H1 (cell line): ENCODE data around the gene OLFM2. TPM values are rescaled to one million over a fixed set of nuclear protein-coding genes. Genes with fewer than 3 reads are reported as not detected.

Experiments
- CTCF ChIA-PET: fragments of 300-600 bp; sonication (Branson Sonifier 250); formaldehyde crosslinking; loops from one replicate; lab custom pipeline; 2021; ENCODE audit not compliant: partially characterized antibody; lab: Charles Lee
- POLR2A ChIA-PET: fragments of 300-600 bp; sonication (Branson Sonifier 250); formaldehyde crosslinking; loops from one replicate; lab custom pipeline; 2021; ENCODE audit warnings: inconsistent platforms; ENCODE audit not compliant: partially characterized antibody; lab: Charles Lee
- DNase-seq, 2 experiments: peaks; one replicate each; pipeline versions ENCODE4 v3.0.0 to v3.0.0-alpha.2; 2010 to 2022; ENCODE audit warnings: low spot score in 2 of 2, low read depth in 1 of 2, mixed read lengths in 1 of 2
- FAIRE-seq: peaks from 2 replicates; lab custom pipeline; 2011; peaks lifted over from hg19 to GRCh38; lab: Jason Lieb, UNC
- H2AFZ ChIP-seq: 2 replicates; pipeline ENCODE4 v1.8.1; 2012; ENCODE audit warnings: low read length, inconsistent platforms
- H2AK5ac ChIP-seq: 2 replicates; pipeline ENCODE4 v1.6.1; 2013; ENCODE audit warnings: low read depth, low read length
- H2BK120ac ChIP-seq: replicated peaks from 2 replicates; pipeline ENCODE3; 2013; ENCODE audit warnings: low read depth, low read length, inconsistent platforms
- H2BK12ac ChIP-seq: 2 replicates; pipeline ENCODE4 v1.6.1; 2013; ENCODE audit warnings: low read depth, low read length
- H2BK15ac ChIP-seq: 2 replicates; pipeline ENCODE4 v1.6.1; 2013; ENCODE audit warnings: low read length
- H2BK20ac ChIP-seq: 2 replicates; pipeline ENCODE4 v1.6.1; 2013; ENCODE audit warnings: low read length
- H2BK5ac ChIP-seq: 2 replicates; pipeline ENCODE4 v1.6.1; 2013; ENCODE audit warnings: low read depth, low read length
- H3K14ac ChIP-seq: 2 replicates; pipeline ENCODE4 v1.6.1; 2013; ENCODE audit warnings: inconsistent platforms; ENCODE audit not compliant: insufficient read length
- H3K18ac ChIP-seq: 2 replicates; pipeline ENCODE4 v1.6.1; 2013; ENCODE audit warnings: low read length; ENCODE audit errors: extremely low read depth
- H3K23ac ChIP-seq: 2 replicates; pipeline ENCODE4 v1.6.1; 2013; ENCODE audit warnings: inconsistent platforms; ENCODE audit not compliant: insufficient read length
- H3K23me2 ChIP-seq: 2 replicates; pipeline ENCODE4 v1.6.1; 2013; ENCODE audit warnings: low read depth, low read length
- H3K27ac ChIP-seq: 2 replicates; pipeline ENCODE4 v1.6.1; 2011; ENCODE audit warnings: low read depth, low read length, inconsistent platforms
- H3K27me3 ChIP-seq, 4 experiments: replicated peaks in 1 of 4; 1 replicate in 1 of 4; 2 replicates in 3 of 4; pipeline versions ENCODE4 v1.6.1 to v1.8.1; 2011 to 2013; ENCODE audit warnings: low read length in 3 of 4, mild to moderate bottlenecking in 3 of 4, inconsistent platforms in 2 of 4, mixed read lengths in 2 of 4, moderate library complexity in 1 of 4; ENCODE audit not compliant: control insufficient read depth in 3 of 4, insufficient read depth in 3 of 4; ENCODE audit errors: extremely low read depth in 1 of 4
- H3K36me3 ChIP-seq, 4 experiments: 2 replicates each; pipeline versions ENCODE4 v1.6.1 to v1.8.1; 2011 to 2013; ENCODE audit warnings: mild to moderate bottlenecking in 4 of 4, low read length in 3 of 4, moderate library complexity in 2 of 4, control low read depth in 1 of 4, inconsistent platforms in 1 of 4; ENCODE audit not compliant: insufficient read depth in 4 of 4, control insufficient read depth in 2 of 4
- H3K4ac ChIP-seq: replicated peaks from 2 replicates; pipeline ENCODE3; 2013; ENCODE audit warnings: low read length, low read depth, mixed read lengths, inconsistent platforms; ENCODE audit not compliant: insufficient read length
- H3K4me1 ChIP-seq, 4 experiments: replicated peaks in 1 of 4; 1 replicate in 1 of 4; 2 replicates in 3 of 4; pipeline versions ENCODE4 v1.6.1 to v1.8.1; 2011 to 2013; ENCODE audit warnings: low read length in 3 of 4, inconsistent platforms in 2 of 4, mixed read lengths in 1 of 4; ENCODE audit not compliant: insufficient read depth in 4 of 4, control insufficient read depth in 3 of 4
- H3K4me2 ChIP-seq, 2 experiments: 2 replicates each; pipeline versions ENCODE4 v1.6.1 to v1.8.1; 2011 to 2013; ENCODE audit warnings: low read depth in 2 of 2, low read length in 2 of 2, control low read depth in 1 of 2, inconsistent platforms in 1 of 2, mild to moderate bottlenecking in 1 of 2; ENCODE audit not compliant: insufficient read depth in 1 of 2
- H3K4me3 ChIP-seq, 4 experiments: fragments of 200-600, 300-600 bp in 1 of 4; sonication (generic), shearing (Covaris generic), sonication (Bioruptor Twin) in 1 of 4; 2 replicates each; pipeline versions ENCODE4 v1.5.1 to v1.8.1; 2011 to 2016; ENCODE audit warnings: low read length in 4 of 4, low read depth in 3 of 4, control low read depth in 2 of 4, inconsistent platforms in 2 of 4, mild to moderate bottlenecking in 2 of 4, mixed read lengths in 1 of 4, moderate library complexity in 1 of 4; ENCODE audit not compliant: insufficient read depth in 2 of 4; ENCODE audit errors: extremely low read depth in 1 of 4
- H3K56ac ChIP-seq: replicated peaks from 2 replicates; pipeline ENCODE3; 2013; ENCODE audit warnings: low read depth, mild to moderate bottlenecking, mixed read lengths, low read length, inconsistent platforms; ENCODE audit not compliant: insufficient read length
- H3K79me1 ChIP-seq: 2 replicates; pipeline ENCODE4 v1.6.1; 2013; ENCODE audit warnings: low read depth, low read length, control low read depth
- H3K79me2 ChIP-seq, 2 experiments: 2 replicates each; pipeline versions ENCODE4 v1.6.1 to v1.8.1; 2012 to 2013; ENCODE audit warnings: low read length in 2 of 2, mild to moderate bottlenecking in 2 of 2, inconsistent platforms in 1 of 2; ENCODE audit not compliant: insufficient read depth in 2 of 2, control insufficient read depth in 1 of 2
- H3K9ac ChIP-seq, 4 experiments: replicated peaks in 1 of 4; 1 replicate in 1 of 4; 2 replicates in 3 of 4; pipeline versions ENCODE4 v1.6.1 to v1.8.1; 2011 to 2013; ENCODE audit warnings: low read depth in 3 of 4, low read length in 3 of 4, control low read depth in 2 of 4, mild to moderate bottlenecking in 2 of 4, moderate library complexity in 2 of 4, inconsistent platforms in 1 of 4; ENCODE audit errors: extremely low read depth in 1 of 4
- H3K9me3 ChIP-seq, 2 experiments: 2 replicates each; pipeline versions ENCODE4 v1.6.1 to v1.8.1; 2012 to 2013; ENCODE audit warnings: mild to moderate bottlenecking in 2 of 2, moderate library complexity in 2 of 2, control low read depth in 1 of 2, inconsistent platforms in 1 of 2, low read depth in 1 of 2, low read length in 1 of 2, mixed read lengths in 1 of 2; ENCODE audit not compliant: insufficient read depth in 2 of 2
- H4K20me1 ChIP-seq, 2 experiments: replicated peaks in 1 of 2; 2 replicates each; pipeline versions ENCODE3 to v1.8.1; 2011 to 2013; ENCODE audit warnings: inconsistent platforms in 2 of 2, low read length in 2 of 2, mild to moderate bottlenecking in 1 of 2; ENCODE audit not compliant: insufficient read depth in 2 of 2, control insufficient read depth in 1 of 2
- H4K5ac ChIP-seq: 2 replicates; pipeline ENCODE4 v1.6.1; 2013; ENCODE audit warnings: low read length, low read depth, mixed read lengths, inconsistent platforms; ENCODE audit not compliant: insufficient read length
- H4K8ac ChIP-seq: 2 replicates; pipeline ENCODE4 v1.8.0; 2013; ENCODE audit warnings: mild to moderate bottlenecking, moderate library complexity, low read length, inconsistent platforms; ENCODE audit not compliant: insufficient read depth; ENCODE audit errors: extremely low read depth
- H4K91ac ChIP-seq: replicated peaks from 2 replicates; pipeline ENCODE3; 2013; ENCODE audit warnings: low read length, mixed read lengths, inconsistent platforms; ENCODE audit not compliant: insufficient read length
- CBX8 ChIP-seq: fragments of 300-800, 300-1000 bp; sonication (generic); IDR thresholded peaks from 2 replicates; pipeline ENCODE4 v1.7.1; 2016; ENCODE audit warnings: low read depth, low read length, borderline replicate concordance
- KDM1A ChIP-seq: fragments of 200-600, 300-600 bp; sonication (generic); IDR thresholded peaks from 2 replicates; pipeline ENCODE4 v1.7.1; 2016; ENCODE audit warnings: mild to moderate bottlenecking, low read length, borderline replicate concordance
- MAFK ChIP-seq: IDR thresholded peaks from 2 replicates; pipeline ENCODE4 v1.6.1; 2012; ENCODE audit warnings: low read depth, mild to moderate bottlenecking, improper control_type of control experiment, low read length
- POU5F1 ChIP-seq: IDR thresholded peaks from 2 replicates; pipeline ENCODE4 v1.6.1; 2011; ENCODE audit warnings: low read depth, mild to moderate bottlenecking, low read length, moderate library complexity
- TAF7 ChIP-seq: optimal IDR thresholded peaks from 2 replicates; pipeline ENCODE3; 2011; ENCODE audit warnings: low read depth, mild to moderate bottlenecking, inconsistent platforms, low read length, moderate library complexity, borderline replicate concordance
- TBP ChIP-seq: IDR thresholded peaks from 2 replicates; pipeline ENCODE4 v1.6.1; 2011; ENCODE audit warnings: low read depth, low read length, improper control_type of control experiment
- WGBS, 2 experiments: shearing (Covaris generic) in 1 of 2; methylation state at CpG; one replicate each; pipeline versions ENCODE4 v1.1.6 to v1.1.7; 2013 to 2015; ENCODE audit warnings: low lambda C conversion rate in 2 of 2, mixed read lengths in 2 of 2, inconsistent platforms in 1 of 2, low coverage in 1 of 2, missing lambda C conversion rate in 1 of 2; ENCODE audit not compliant: insufficient replicate concordance in 2 of 2, insufficient coverage in 1 of 2, insufficient read length in 1 of 2; ENCODE audit errors: extremely low coverage in 1 of 2, missing lambda C conversion rate in 1 of 2; 5-methylcytosine and 5-hydroxymethylcytosine counted together
- polyA plus RNA-seq, 7 experiments: library from polyadenylated mRNA; depleted of rRNA in 3 of 7; stranded (reverse) in 5 of 7; unstranded in 2 of 7; fragments of >200 nt in 5 of 7; fragments of 200-250 nt in 2 of 7; gene quantifications; 1 replicate in 5 of 7; 2 replicates in 1 of 7; 4 replicates in 1 of 7; pipeline versions ENCODE4 v1.2.1 to v1.2.3, GENCODE V29; 2011 to 2013; ENCODE audit warnings: missing spikeins in 2 of 7, mixed read lengths in 2 of 7
- total RNA-seq: library from RNA; stranded (reverse); fragmentation: NEBNext Ultra II Directional; extraction: Animal tissue kit (Norgen Biotek cat#: 25700); gene quantifications from 2 replicates; pipeline ENCODE4 v1.2.1, GENCODE V29; 2021

The OLFM2 gene
- total and polyA plus RNA-seq, 2 of the 8 experiments (the other 6 are each of a cell fraction or from before 2014, with no cell fraction given) = 68.2 to 151 TPM

DNA sequence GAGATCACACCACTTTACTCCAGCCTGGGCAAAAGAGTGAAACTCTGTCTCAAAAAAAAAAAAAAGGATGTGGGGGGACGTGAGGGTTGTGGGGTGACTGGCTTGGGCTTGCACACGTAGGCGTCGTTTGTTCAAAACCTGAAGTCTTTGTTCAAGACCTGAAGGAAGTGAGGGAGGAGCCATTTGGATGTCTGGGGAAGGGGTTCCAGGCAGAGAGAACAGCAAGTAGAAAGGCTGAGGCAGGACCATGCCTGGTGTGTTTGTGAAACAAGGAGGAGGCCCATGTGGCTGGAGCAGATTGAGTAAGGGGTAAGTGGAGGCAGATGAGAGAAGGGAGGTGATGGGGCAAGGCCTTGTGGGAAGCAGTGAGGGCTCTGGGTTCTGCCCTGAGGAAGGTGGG lies 73.4 kb downstream of the OLFM2 start:
- Histone ChIP-seq H3K4ac (no peak overlapping the region), H2AK5ac (no peak overlapping the region), H2BK15ac (peak overlapping the region; percentile 16; the same call in 1 of the 2 replicates), H3K4me1 (peaks cover 0 to 7% (median 4%) of the 10 kb centered on the region in 4 experiments; a peak in 4 of 7 replicates), H2AFZ (no peak overlapping the region), H3K4me2 (no peak overlapping the region), H3K9ac (no peak overlapping the region), H2BK5ac (no peak overlapping the region), H3K23ac (no peak overlapping the region), H3K56ac (no peak overlapping the region), H3K27ac (no peak overlapping the region), H3K36me3 (no peaks in the 10 kb centered on the region; a peak in 1 of 8 replicates), H3K79me2 (no peaks in the 10 kb centered on the region), H3K27me3 (no peaks in the 10 kb centered on the region), H4K91ac (no peak overlapping the region), H3K23me2 (no peaks in the 10 kb centered on the region), H2BK20ac (no peak overlapping the region), H2BK12ac (no peak overlapping the region)
- no peak for FAIRE-seq
- WGBS, 2 experiments = 94% methylated on average over 4 of the region's 4 CpGs; no CpG with 5 or more reads in 1 of the 2 experiments
- DNase-seq = no peak
- TF ChIP-seq TAF7 (no peak), POU5F1 (no peak), MAFK (no peak), TBP (no peak), CBX8 (no peak), KDM1A (peak; percentile 24; the same call in 1 of the 2 replicates)
- TF ChIP-seq, all 59 proteins: peak for 1
- Histone ChIP-seq H3K18ac (no peak overlapping the region), H2BK120ac (no peak overlapping the region), H4K8ac (no peak overlapping the region), H3K4me3 (no peak overlapping the region), H4K20me1 (peaks cover 1 to 2% of the 10 kb centered on the region in 2 experiments), H3K9me3 (no peaks in the 10 kb centered on the region), H3K79me1 (peaks cover 2% of the 10 kb centered on the region; the same call in 1 of the 2 replicates), H4K5ac (no peak overlapping the region), H3K14ac (no peak overlapping the region)
- CTCF ChIA-PET = interaction anchor here (0.6 to 2.1 kb wide), 4 partner anchors 10 to 1511 kb away, joined by 3 to 11 read pairs (median 4); partner anchors contain the start of gene SWSAP1
- POLR2A ChIA-PET = interaction anchor here (0.6 kb wide), 2 partner anchors 13 to 95 kb away, joined by 4 read pairs; no protein-coding TSS in a partner anchor
